ENCODE data around the gene FAIM2.

Gene FAIM2

GRCh38 chr12:49823350-49823749, 80.3 kb downstream of the FAIM2 start:
- no peak for DNase-seq (ENCODE audit: low spot score)

- no peak for DNase-seq (ENCODE audit: low spot score)
These were observed 82.1 kb downstream of the FAIM2 start for GRCh38 chr12:49821373-49822287.

- no peak for DNase-seq (ENCODE audit: low spot score)
These were observed 83.9 kb downstream of the FAIM2 start for GRCh38 chr12:49819786-49820185.

GRCh38 chr12:49818241-49818895, 85.3 kb downstream of the FAIM2 start:
- DNase-seq (ENCODE audit: low spot score): no peak

Data from GM03348 (cell line).